BLaER1 (cell line): Measurements from ENCODE around the gene NEK11.

ENCODE experiments used
- H3K27ac ChIP-seq: shearing (Covaris generic); formaldehyde crosslinking; 2 replicates; pipeline ENCODE4 v1.8.1; 2022
- H3K27me3 ChIP-seq: shearing (Covaris generic); formaldehyde crosslinking; 2 replicates; pipeline ENCODE4 v1.8.1; 2022
- H3K36me3 ChIP-seq: shearing (Covaris generic); formaldehyde crosslinking; 2 replicates; pipeline ENCODE4 v1.8.1; 2022
- H3K4me1 ChIP-seq: shearing (Covaris generic); formaldehyde crosslinking; 2 replicates; pipeline ENCODE4 v1.8.1; 2022
- H3K4me2 ChIP-seq: shearing (Covaris generic); formaldehyde crosslinking; 2 replicates; pipeline ENCODE4 v1.8.1; 2022
- H3K4me3 ChIP-seq: shearing (Covaris generic); formaldehyde crosslinking; 2 replicates; pipeline ENCODE4 v1.8.1; 2022
- H3K9ac ChIP-seq: shearing (Covaris generic); formaldehyde crosslinking; 2 replicates; pipeline ENCODE4 v1.8.1; 2022
- H3K9me3 ChIP-seq: shearing (Covaris generic); formaldehyde crosslinking; 2 replicates; pipeline ENCODE4 v1.8.1; 2022
- H4K20me1 ChIP-seq: shearing (Covaris generic); formaldehyde crosslinking; 2 replicates; pipeline ENCODE4 v1.8.1; 2022
- Cebpa-rat ChIP-seq: shearing (Covaris generic); IDR thresholded peaks from 2 replicates; pipeline ENCODE4 v1.8.1; 2022

The NEK11 gene

DNA sequence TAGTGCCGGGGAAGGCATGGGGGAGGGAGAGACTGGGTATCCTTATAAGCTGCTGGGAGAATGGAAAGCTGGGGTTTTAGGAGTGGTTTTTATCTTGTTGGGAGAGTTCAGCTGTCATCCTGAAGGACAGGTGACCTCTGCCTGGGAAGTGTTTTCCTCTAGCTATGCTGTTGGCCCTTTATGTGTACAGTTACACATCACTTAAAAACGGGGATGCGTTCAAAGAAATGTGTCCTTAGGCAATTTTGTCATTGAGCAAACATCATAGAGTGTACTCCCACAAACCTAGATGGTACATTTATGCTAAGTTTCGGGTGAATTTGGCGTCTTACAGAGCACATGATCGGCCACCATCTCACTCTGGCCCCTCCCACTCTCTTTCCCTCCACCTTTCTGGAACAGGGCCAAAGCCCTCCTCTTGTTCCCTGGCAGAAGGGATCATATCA, 190.6 kb downstream of the NEK11 start:
- no peak for TF ChIP-seq Cebpa-rat
- Histone ChIP-seq H3K4me3 (no peak overlapping the region), H3K27ac (no peak overlapping the region), H3K27me3 (no peaks in the 10 kb centered on the region), H3K4me1 (0 out of 2 replicates have a peak, but pooled peaks cover 5% of the 10 kb centered on the region), H4K20me1 (no peaks in the 10 kb centered on the region), H3K9me3 (no peaks in the 10 kb centered on the region; the same call in 1 of the 2 replicates), H3K9ac (no peak overlapping the region), H3K36me3 (no peaks in the 10 kb centered on the region), H3K4me2 (no peak overlapping the region)

DNA sequence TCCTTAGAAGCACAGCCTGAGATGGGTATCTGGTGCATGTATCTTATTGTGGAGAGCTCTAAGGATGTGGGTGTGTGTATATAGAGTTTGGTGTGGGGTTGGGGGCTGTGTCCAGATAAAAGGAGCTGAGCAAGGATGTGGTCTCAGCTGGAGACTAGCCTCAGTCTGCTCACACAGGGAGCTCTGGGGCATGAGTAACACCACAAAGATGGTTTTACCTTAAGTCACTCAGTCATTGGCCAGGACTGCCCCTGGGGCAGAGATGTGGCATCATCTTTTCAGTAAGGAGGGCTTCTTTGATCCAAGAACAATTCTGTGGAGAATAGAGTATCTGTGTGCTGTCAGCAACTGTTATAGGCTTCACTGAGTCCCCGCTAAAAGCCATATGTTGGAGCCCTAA, 191.5 kb downstream of the NEK11 start:
- H3K4me2 ChIP-seq: no peak overlapping the region
- no peaks in the 10 kb centered on the region for H4K20me1 ChIP-seq
- H3K27me3 ChIP-seq: no peaks in the 10 kb centered on the region
- H3K4me1 ChIP-seq: peaks cover 8% of the 10 kb centered on the region
- no peaks in the 10 kb centered on the region; the same call in 1 of the 2 replicates for H3K9me3 ChIP-seq
- TF ChIP-seq Cebpa-rat: no peak
- H3K27ac ChIP-seq: no peak overlapping the region
- H3K4me3 ChIP-seq: no peak overlapping the region
- H3K36me3 ChIP-seq: no peaks in the 10 kb centered on the region
- no peak overlapping the region for H3K9ac ChIP-seq

DNA sequence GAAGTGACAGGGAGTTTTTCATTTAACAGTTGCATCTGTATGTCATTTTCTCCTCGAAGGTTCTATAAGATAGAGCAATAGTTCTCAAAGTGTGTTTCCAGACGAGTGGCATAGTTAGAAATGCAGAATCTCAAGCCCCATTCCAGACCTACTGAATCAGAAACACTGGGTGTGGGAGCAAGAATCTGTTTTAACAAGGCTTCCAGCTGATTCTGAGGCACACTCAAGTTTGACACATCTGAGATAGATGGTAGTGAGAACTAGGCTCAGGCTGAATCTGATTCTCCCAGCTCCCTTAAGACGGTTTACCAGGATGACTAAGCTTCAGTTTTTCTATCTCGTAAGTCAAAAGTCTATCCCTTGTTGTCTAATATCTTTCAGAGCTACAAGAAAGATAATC, 195.1 kb downstream of the NEK11 start:
- no peaks in the 10 kb centered on the region for H3K9me3 ChIP-seq
- no peak overlapping the region for H3K4me2 ChIP-seq
- peaks cover 11% of the 10 kb centered on the region for H3K4me1 ChIP-seq
- no peak overlapping the region for H3K9ac ChIP-seq
- no peaks in the 10 kb centered on the region for H3K27me3 ChIP-seq
- no peak overlapping the region for H3K27ac ChIP-seq
- no peaks in the 10 kb centered on the region for H4K20me1 ChIP-seq
- H3K4me3 ChIP-seq: no peak overlapping the region
- no peaks in the 10 kb centered on the region for H3K36me3 ChIP-seq
- TF ChIP-seq Cebpa-rat: no peak

DNA sequence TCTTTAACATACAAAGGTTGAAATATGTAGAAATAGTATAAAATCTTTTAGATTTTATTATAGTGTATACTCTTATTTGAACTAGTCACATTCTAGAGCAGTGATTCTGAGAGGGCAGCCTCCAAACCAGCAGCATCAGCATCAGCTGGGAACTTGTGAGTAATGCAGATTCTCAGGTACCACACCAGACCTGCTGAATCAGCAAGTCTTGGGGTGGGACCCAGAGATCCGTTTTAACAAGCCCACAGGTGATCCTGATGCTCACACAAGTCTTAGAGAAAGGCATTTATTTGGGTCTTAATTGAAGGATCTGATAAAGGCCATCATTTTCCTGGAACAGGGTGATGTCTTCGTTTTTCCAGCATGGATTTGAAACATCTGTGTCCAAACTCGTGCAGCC, 195.9 kb downstream of the NEK11 start:
- no peak overlapping the region for H3K4me3 ChIP-seq
- H3K36me3 ChIP-seq: no peaks in the 10 kb centered on the region
- TF ChIP-seq Cebpa-rat: no peak
- H3K9ac ChIP-seq: no peak overlapping the region
- no peaks in the 10 kb centered on the region for H3K9me3 ChIP-seq
- H3K27me3 ChIP-seq: no peaks in the 10 kb centered on the region
- no peak overlapping the region for H3K4me2 ChIP-seq
- peaks cover 11% of the 10 kb centered on the region for H3K4me1 ChIP-seq
- H3K27ac ChIP-seq: no peak overlapping the region
- no peaks in the 10 kb centered on the region for H4K20me1 ChIP-seq

DNA sequence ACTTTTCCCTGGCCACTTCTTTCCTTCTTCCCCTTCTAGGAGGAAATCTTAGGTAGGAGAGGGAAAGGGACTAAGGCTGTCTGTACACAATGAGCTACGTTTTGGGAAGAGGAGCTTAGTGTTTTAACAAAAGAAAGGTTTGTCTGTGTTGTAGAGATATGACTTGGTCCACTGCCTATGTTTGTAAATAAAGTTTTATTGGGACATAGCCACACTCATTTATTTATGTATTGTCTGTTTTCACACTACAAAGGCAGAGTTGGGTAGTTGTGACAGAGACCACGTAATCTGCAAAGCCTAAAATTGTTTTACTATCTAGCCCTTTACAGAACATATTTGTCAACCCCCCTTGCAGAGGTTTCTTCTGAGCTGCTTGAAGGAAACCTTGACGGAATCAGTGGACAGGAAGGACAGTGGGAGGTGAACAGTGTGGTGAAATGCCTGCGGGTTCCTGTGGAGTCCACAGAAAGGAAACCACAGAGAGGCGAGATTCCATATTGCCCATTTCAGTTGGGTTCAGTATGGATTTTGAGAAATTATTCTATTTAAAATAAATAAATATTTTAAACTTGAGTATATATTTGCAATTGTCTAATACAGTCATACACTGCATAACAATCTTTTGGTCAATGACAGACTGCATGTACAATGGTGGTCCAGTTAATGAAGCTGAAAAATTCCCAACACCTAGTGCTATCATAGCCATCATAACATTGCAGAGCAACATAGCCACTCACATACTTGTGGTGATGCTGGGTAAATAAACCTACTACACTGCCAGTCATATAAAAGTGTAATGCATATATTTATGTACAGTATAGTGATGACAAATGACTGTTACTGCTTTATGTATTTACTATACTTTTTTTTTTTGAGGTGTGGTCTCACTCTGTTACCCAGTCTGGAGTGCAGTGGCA, 197.0 kb downstream of the NEK11 start:
- Histone ChIP-seq H3K27me3 (no peaks in the 10 kb centered on the region), H3K36me3 (no peaks in the 10 kb centered on the region), H3K9me3 (no peaks in the 10 kb centered on the region), H3K9ac (no peak overlapping the region), H3K4me2 (peak overlapping the region; percentile 18; the same call in 1 of the 2 replicates), H3K4me1 (peaks cover 11% of the 10 kb centered on the region), H3K27ac (no peak overlapping the region), H3K4me3 (no peak overlapping the region), H4K20me1 (no peaks in the 10 kb centered on the region)
- no peak for TF ChIP-seq Cebpa-rat

DNA sequence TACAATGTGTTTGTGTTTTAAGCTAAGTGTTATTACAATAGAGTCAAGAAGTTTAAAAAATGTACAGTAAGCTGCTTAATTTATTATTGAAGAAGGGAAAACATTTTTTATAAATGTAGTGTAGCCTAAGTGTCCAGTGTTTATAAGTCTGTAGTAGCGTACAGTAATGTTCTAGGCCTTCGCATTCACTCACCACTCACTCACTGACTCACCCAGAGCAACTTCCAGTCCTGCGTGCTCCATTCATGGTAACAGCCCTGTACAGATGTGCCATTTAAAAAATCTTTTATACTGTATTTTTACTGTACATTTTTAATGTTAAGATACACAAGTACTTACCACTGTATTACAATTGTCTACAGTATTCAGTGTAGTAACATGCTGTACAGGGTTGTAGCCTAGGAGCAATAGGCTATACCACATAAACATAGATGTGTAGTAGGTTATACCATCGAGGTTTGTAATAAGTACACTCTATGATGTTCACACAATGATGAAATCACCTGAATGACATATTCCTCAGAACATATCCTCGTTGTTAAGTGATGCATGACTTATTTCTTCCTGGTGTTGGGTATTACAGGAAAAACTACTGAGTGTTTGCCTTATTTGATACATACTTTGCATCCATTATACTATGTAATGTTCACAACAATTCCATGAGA, 198.3 kb downstream of the NEK11 start:
- Histone ChIP-seq H3K4me2 (no peak overlapping the region), H3K4me3 (no peak overlapping the region), H3K9ac (no peak overlapping the region), H3K36me3 (no peaks in the 10 kb centered on the region), H3K27ac (no peak overlapping the region), H3K9me3 (no peaks in the 10 kb centered on the region), H3K27me3 (no peaks in the 10 kb centered on the region), H3K4me1 (peaks cover 11% of the 10 kb centered on the region), H4K20me1 (no peaks in the 10 kb centered on the region)
- no peak for TF ChIP-seq Cebpa-rat

DNA sequence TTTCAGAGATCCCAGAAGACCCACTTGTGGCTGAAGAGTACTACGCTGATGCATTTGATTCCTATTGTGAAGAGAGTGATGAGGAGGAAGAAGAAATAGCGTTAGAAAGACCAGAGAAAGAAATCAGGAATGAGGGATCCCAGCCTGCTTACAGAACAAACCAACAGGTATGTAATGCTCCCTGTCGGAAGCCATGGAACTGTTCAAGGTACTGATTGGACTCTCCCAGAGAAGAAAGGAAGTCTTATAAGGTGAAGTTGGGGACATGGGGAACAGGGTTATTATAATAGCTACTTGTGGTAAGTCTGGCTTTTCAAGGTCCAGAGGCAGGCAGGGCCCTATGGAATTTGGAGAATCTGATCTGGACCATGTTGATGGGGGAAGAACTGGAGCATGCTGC, 201.8 kb downstream of the NEK11 start:
- Histone ChIP-seq H3K9me3 (no peaks in the 10 kb centered on the region), H3K9ac (no peak overlapping the region)
- TF ChIP-seq Cebpa-rat: no peak

DNA sequence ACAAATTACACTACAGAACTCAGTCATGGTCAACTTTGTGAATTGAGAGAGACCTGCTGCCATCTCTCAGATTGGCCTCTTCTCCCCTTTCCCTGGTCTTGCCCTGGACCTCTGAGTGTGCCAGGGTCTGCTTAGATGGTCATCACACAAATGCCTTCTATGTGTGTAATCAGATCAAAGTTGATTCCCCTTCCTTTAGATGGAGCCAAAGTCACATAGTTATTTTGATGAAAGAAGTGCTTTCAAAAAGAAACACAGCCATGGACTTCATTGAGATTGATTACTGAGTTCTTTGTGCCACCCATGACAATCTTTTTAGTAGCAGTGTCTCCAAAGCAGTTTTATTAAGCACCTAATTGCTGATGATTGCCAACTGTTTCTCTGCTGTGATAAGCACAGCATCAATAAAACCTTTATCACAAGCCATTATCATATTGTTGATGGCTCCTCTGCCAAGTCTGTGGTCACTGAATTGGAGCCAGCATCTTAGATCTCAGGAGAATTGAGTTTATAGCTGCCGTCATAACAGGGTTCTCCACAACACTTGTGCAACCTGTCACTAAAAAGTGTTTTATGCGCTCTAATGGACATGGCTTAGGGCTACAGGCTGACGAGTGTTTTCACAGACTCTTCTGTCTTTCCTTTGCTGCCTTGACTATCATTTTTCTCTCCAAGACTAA, 205.2 kb downstream of the NEK11 start:
- no peaks in the 10 kb centered on the region for H3K36me3 ChIP-seq
- no peak overlapping the region for H3K4me3 ChIP-seq
- H3K4me2 ChIP-seq: peak overlapping the region; percentile 33
- peaks cover 15% of the 10 kb centered on the region for H3K4me1 ChIP-seq
- TF ChIP-seq Cebpa-rat: no peak
- H3K9me3 ChIP-seq: no peaks in the 10 kb centered on the region
- no peaks in the 10 kb centered on the region for H3K27me3 ChIP-seq
- H4K20me1 ChIP-seq: no peaks in the 10 kb centered on the region
- H3K27ac ChIP-seq: no peak overlapping the region
- H3K9ac ChIP-seq: no peak overlapping the region

More for the DNA sequence above, 201.8 kb downstream of the NEK11 start:
- H3K4me2 ChIP-seq: no peak overlapping the region
- H3K27ac ChIP-seq: no peak overlapping the region
- H3K27me3 ChIP-seq: no peaks in the 10 kb centered on the region
- H3K36me3 ChIP-seq: no peaks in the 10 kb centered on the region
- no peak overlapping the region for H3K4me3 ChIP-seq
- peaks cover 20% of the 10 kb centered on the region for H3K4me1 ChIP-seq
- no peaks in the 10 kb centered on the region for H4K20me1 ChIP-seq

DNA sequence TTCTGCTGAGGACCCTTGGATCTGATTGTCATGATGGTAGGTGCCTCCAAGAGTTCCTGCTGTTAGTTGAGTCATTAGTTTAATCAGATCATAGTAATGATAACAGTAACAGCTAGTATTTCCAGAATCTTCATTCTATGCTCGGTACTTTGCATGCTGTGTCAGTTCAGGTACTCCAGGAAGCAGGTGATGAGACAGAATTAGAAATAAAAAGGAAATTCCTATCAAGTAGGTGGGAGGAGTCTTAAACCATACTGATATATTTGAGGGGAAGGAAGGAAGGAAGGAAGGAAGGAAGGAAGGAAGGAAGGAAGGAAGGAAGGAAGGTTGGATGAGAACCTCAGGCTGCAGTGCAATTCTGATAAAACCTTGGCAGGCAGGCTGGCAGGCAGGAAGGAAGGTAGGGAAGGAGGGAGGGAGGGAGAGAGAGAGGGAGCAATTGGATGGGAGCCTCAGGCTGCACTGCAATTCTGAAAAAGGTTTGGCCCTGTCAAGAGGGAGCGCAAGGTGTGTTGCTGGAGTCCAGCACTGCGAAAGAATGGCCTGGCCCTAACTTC, 206.1 kb downstream of the NEK11 start:
- no peak overlapping the region for H3K4me3 ChIP-seq
- TF ChIP-seq Cebpa-rat: no peak
- peaks cover 15% of the 10 kb centered on the region for H3K4me1 ChIP-seq
- H3K4me2 ChIP-seq: peak overlapping the region; percentile 33
- H3K27me3 ChIP-seq: no peaks in the 10 kb centered on the region
- H3K9ac ChIP-seq: no peak overlapping the region
- no peaks in the 10 kb centered on the region for H4K20me1 ChIP-seq
- no peaks in the 10 kb centered on the region for H3K9me3 ChIP-seq
- H3K27ac ChIP-seq: no peak overlapping the region
- no peaks in the 10 kb centered on the region for H3K36me3 ChIP-seq
